Measurements from ENCODE around the gene ATP5F1E.
"Not testable (repeated sequence)": the region's sequence is repeated elsewhere in the genome, so short reads cannot be mapped to it uniquely, and the experiment has no call there.

Gene ATP5F1E

GRCh38 chr20:59042796-59043631, 10.9 kb upstream of the ATP5F1E start:
- DNase-seq (ENCODE audit: low spot score): peak; percentile 94

GRCh38 chr20:59042151-59042795, 10.1 kb upstream of the ATP5F1E start, which contains the start of gene PRELID3B:
Gene PRELID3B (minus strand): TSS chr20:59042786. CDS start chr20:59042730, 56 bp downstream.
- DNase-seq (ENCODE audit: low spot score): no peak

- not testable (repeated sequence) for DNase-seq (ENCODE audit: low spot score)
Observed at GRCh38 chr20:59041487-59041886, 9.4 kb upstream of the ATP5F1E start.

GRCh38 chr20:59040667-59041066, 8.5 kb upstream of the ATP5F1E start:
- no peak for DNase-seq (ENCODE audit: low spot score)

- DNase-seq (ENCODE audit: low spot score): no peak
Observed at GRCh38 chr20:59039233-59039632, 7.1 kb upstream of the ATP5F1E start.

- no peak for DNase-seq (ENCODE audit: low spot score)
Observed at GRCh38 chr20:59037386-59037785, 5.3 kb upstream of the ATP5F1E start.

GRCh38 chr20:59035381-59035780, 3.2 kb upstream of the ATP5F1E start:
- no peak for DNase-seq (ENCODE audit: low spot score)

GRCh38 chr20:59033616-59034165, 1.6 kb upstream of the ATP5F1E start:
- DNase-seq (ENCODE audit: low spot score): no peak

GRCh38 chr20:59033093-59033492, 958 bp upstream of the ATP5F1E start:
- DNase-seq (ENCODE audit: low spot score): no peak

GRCh38 chr20:59032713-59033059, 551 bp upstream of the ATP5F1E start:
- DNase-seq (ENCODE audit: low spot score): no peak

- DNase-seq (ENCODE audit: low spot score): no peak
Observed at GRCh38 chr20:59031564-59032022, 542 bp downstream of the ATP5F1E start.

- DNase-seq (ENCODE audit: low spot score): no peak
Observed at GRCh38 chr20:59030911-59031563, 1.1 kb downstream of the ATP5F1E start.

- no peak for DNase-seq (ENCODE audit: low spot score)
Observed at GRCh38 chr20:59028812-59029211, 3.3 kb downstream of the ATP5F1E start.

- no peak for DNase-seq (ENCODE audit: low spot score)
Observed at GRCh38 chr20:59027741-59028320, 4.3 kb downstream of the ATP5F1E start.

GRCh38 chr20:59026904-59027740, 5.0 kb downstream of the ATP5F1E start:
- DNase-seq (ENCODE audit: low spot score): no peak

GRCh38 chr20:59025511-59025910, 6.6 kb downstream of the ATP5F1E start:
- DNase-seq (ENCODE audit: low spot score): no peak

- no peak for DNase-seq (ENCODE audit: low spot score)
Observed at GRCh38 chr20:59025086-59025485, 7.0 kb downstream of the ATP5F1E start.

- DNase-seq (ENCODE audit: low spot score): no peak
Observed at GRCh38 chr20:59024111-59024530, 8.0 kb downstream of the ATP5F1E start.

- DNase-seq (ENCODE audit: low spot score): no peak
Observed at GRCh38 chr20:59023616-59024015, 8.5 kb downstream of the ATP5F1E start.

GRCh38 chr20:59022754-59023153, 9.4 kb downstream of the ATP5F1E start:
- no peak for DNase-seq (ENCODE audit: low spot score)

GRCh38 chr20:59020938-59021551, 11.1 kb downstream of the ATP5F1E start:
- no peak for DNase-seq (ENCODE audit: low spot score)

Measured in ecto neural progenitor cell (in vitro differentiated cells).